WTC11 (cell line): ENCODE measurements around the gene ADD2. TPM values are rescaled to one million over a fixed set of nuclear protein-coding genes. Genes with fewer than 3 reads are reported as not detected.

Experiments
- ATAC-seq: fragments of 200-7000 bp; cut with Tn5 transposase; 2 replicates; pipeline ENCODE4 v1.10.0; 2021; ENCODE audit warnings: mild to moderate bottlenecking, moderate library complexity
- CTCF ChIA-PET: fragments of 300-600 bp; sonication (Branson Sonifier 250); formaldehyde crosslinking; loops from one replicate; lab custom pipeline; 2021; ENCODE audit warnings: antibody characterized with exemption; lab: Charles Lee
- POLR2A ChIA-PET: fragments of 350-600 bp; sonication (Branson Sonifier 250); formaldehyde crosslinking; loops from one replicate; lab custom pipeline; 2021; ENCODE audit warnings: antibody characterized with exemption; lab: Charles Lee
- DNase-seq: peaks from one replicate; pipeline ENCODE4 v3.0.0; 2021; ENCODE audit warnings: low spot score
- H3K27ac Mint-ChIP-seq: 2 replicates; pipeline ENCODE4 v1.8.0; 2021; ENCODE audit warnings: mixed read lengths
- H3K27me3 Mint-ChIP-seq: 2 replicates; pipeline ENCODE4 v1.8.0; 2021; ENCODE audit warnings: low read depth, mild to moderate bottlenecking, moderate library complexity, mixed read lengths
- H3K36me3 Mint-ChIP-seq: 2 replicates; pipeline ENCODE4 v1.8.0; 2021; ENCODE audit warnings: mixed read lengths
- H3K4me1 Mint-ChIP-seq: 2 replicates; pipeline ENCODE4 v1.8.0; 2022; ENCODE audit warnings: mixed read lengths
- H3K4me3 Mint-ChIP-seq: 2 replicates; pipeline ENCODE4 v1.8.0; 2021; ENCODE audit warnings: mild to moderate bottlenecking, moderate library complexity, mixed read lengths
- H3K9me3 Mint-ChIP-seq: 2 replicates; pipeline ENCODE4 v1.8.0; 2021; ENCODE audit warnings: mixed read lengths
- ATF1 ChIP-seq: sonication (generic); formaldehyde crosslinking; IDR thresholded peaks from 2 replicates; pipeline ENCODE4 v1.8.1; 2023; ENCODE audit warnings: mild to moderate bottlenecking, moderate library complexity, missing genetic modification reagents
- CREB1 ChIP-seq: sonication (generic); formaldehyde crosslinking; IDR thresholded peaks from 2 replicates; pipeline ENCODE4 v1.8.0; 2023; ENCODE audit warnings: mild to moderate bottlenecking, missing genetic modification reagents
- E2F4 ChIP-seq: sonication (generic); formaldehyde crosslinking; IDR thresholded peaks from 2 replicates; pipeline ENCODE4 v1.8.1; 2022; ENCODE audit warnings: low read depth, mild to moderate bottlenecking, moderate library complexity, missing genetic modification reagents, borderline replicate concordance
- ERG ChIP-seq: fragments of 250-450 bp; sonication (Bioruptor Pico); IDR thresholded peaks from 2 replicates; pipeline ENCODE4 v1.8.0; 2021; ENCODE audit warnings: mild to moderate bottlenecking
- GTF2I ChIP-seq: fragments of 250-450 bp; sonication (Bioruptor Pico); conservative IDR thresholded peaks from 2 replicates; pipeline ENCODE4 v1.4.0; 2021; ENCODE audit warnings: mild to moderate bottlenecking
- IRF1 ChIP-seq: sonication (generic); formaldehyde crosslinking; IDR thresholded peaks from 2 replicates; pipeline ENCODE4 v1.8.0; 2023; ENCODE audit warnings: missing genetic modification reagents
- MYBL2 ChIP-seq: sonication (generic); formaldehyde crosslinking; IDR thresholded peaks from 2 replicates; pipeline ENCODE4 v1.8.1; 2023; ENCODE audit warnings: mild to moderate bottlenecking, moderate library complexity, missing genetic modification reagents
- RORB ChIP-seq: fragments of 250-450 bp; sonication (Bioruptor Pico); IDR thresholded peaks from 2 replicates; pipeline ENCODE4 v1.9.0; 2021; ENCODE audit warnings: mild to moderate bottlenecking
- TEAD1 ChIP-seq: sonication (generic); formaldehyde crosslinking; IDR thresholded peaks from 2 replicates; pipeline ENCODE4 v1.8.0; 2022; ENCODE audit warnings: mild to moderate bottlenecking, missing genetic modification reagents
- ZBTB21 ChIP-seq: sonication (generic); formaldehyde crosslinking; IDR thresholded peaks from 2 replicates; pipeline ENCODE4 v1.8.1; 2023; ENCODE audit warnings: mild to moderate bottlenecking, missing genetic modification reagents, borderline replicate concordance
- ZNF232 ChIP-seq: sonication (generic); formaldehyde crosslinking; IDR thresholded peaks from 2 replicates; pipeline ENCODE4 v1.8.0; 2022; ENCODE audit warnings: mild to moderate bottlenecking, missing genetic modification reagents
- ZNF396 ChIP-seq: fragments of 250-450 bp; sonication (Bioruptor Pico); IDR thresholded peaks from 2 replicates; pipeline ENCODE4 v1.8.0; 2021; ENCODE audit warnings: mild to moderate bottlenecking, moderate library complexity, borderline replicate concordance
- ZNF425 ChIP-seq: fragments of 250-450 bp; sonication (Bioruptor Pico); conservative IDR thresholded peaks from 2 replicates; pipeline ENCODE4 v1.9.0; 2021; ENCODE audit warnings: mild to moderate bottlenecking
- total RNA-seq: library from RNA; stranded (reverse); gene quantifications from 3 replicates; pipeline ENCODE4 v1.2.3, GENCODE V29; 2021
- TF ChIP-seq, protein P1 (sequence below): sonication (generic); formaldehyde crosslinking; IDR thresholded peaks from 2 replicates; pipeline ENCODE4 v1.8.0; 2022; ENCODE audit warnings: mild to moderate bottlenecking, missing genetic modification reagents
- TF ChIP-seq, protein P2 (sequence below): sonication (generic); formaldehyde crosslinking; IDR thresholded peaks from 2 replicates; pipeline ENCODE4 v1.8.1; 2023; ENCODE audit warnings: mild to moderate bottlenecking, missing genetic modification reagents

The ADD2 gene
- total RNA-seq, 1 experiment from 2014 or later: 196 TPM

DNA sequence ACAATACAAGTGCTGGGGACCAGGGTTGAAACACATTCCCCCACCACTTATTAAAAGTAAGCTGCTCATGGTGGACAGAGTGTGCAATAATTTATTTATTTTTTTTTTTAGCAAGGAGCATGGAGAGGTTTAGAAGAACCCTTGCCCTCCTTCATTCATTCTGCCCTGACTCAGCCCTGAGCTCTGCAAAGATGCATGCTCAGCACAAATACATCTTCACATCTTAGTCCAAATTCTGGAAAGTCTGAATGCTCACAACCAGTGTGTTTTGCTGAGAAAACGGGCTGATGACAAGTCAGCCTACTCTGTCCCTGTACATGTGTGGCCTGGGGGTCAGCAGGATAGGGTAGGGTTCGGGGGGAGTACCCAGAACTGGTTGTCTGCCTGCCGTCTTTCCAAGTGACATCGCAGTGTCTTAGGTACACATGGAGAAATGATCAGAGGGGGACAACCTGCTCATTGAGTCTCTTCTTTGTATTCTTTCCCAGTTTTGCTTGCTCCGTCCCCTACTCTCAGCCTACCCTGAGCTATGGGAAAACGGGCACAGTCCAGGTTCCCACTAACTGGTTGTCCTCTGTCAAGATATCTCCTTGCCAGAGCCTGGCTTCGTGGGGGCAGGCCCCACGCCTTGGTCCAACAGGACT lies 76.4 kb downstream of the ADD2 start (continued):
- TF ChIP-seq, protein P1, sequence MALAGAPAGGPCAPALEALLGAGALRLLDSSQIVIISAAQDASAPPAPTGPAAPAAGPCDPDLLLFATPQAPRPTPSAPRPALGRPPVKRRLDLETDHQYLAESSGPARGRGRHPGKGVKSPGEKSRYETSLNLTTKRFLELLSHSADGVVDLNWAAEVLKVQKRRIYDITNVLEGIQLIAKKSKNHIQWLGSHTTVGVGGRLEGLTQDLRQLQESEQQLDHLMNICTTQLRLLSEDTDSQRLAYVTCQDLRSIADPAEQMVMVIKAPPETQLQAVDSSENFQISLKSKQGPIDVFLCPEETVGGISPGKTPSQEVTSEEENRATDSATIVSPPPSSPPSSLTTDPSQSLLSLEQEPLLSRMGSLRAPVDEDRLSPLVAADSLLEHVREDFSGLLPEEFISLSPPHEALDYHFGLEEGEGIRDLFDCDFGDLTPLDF: no peak
- TF ChIP-seq ZBTB21 (CRISPR knock-in tag) (no peak), RORB (CRISPR knock-in tag) (no peak), ZNF425 (no peak)

- Mint-ChIP-seq H3K27ac (no peak overlapping the region), H3K4me3 (no peak overlapping the region), H3K9me3 (no peaks in the 10 kb centered on the region), H3K36me3 (peaks cover 77% of the 10 kb centered on the region), H3K4me1 (peaks cover 13% of the 10 kb centered on the region), H3K27me3 (no peaks in the 10 kb centered on the region)
- ChIA-PET CTCF (interaction anchor here (3.0 kb wide), 1 partner anchor 78 kb away, joined by 10 read pairs; the partner anchor contains the start of gene ADD2), POLR2A (no interaction called here)
- no peak for DNase-seq
- ATAC-seq: no peak
- no peak for TF ChIP-seq ZNF396 (CRISPR knock-in tag)
- no peak for TF ChIP-seq E2F4 (CRISPR knock-in tag)
- no peak for TF ChIP-seq ZBTB21 (CRISPR knock-in tag)
Observed at GRCh38 chr2:70690846-70691245, 77.2 kb downstream of the ADD2 start.

GRCh38 chr2:70688427-70688826 lies 79.6 kb downstream of the ADD2 start:
- ATAC-seq: no peak
- POLR2A ChIA-PET: no interaction called here
- H3K27ac Mint-ChIP-seq: no peak overlapping the region
- TF ChIP-seq TEAD1 (CRISPR knock-in tag) (no peak), ATF1 (CRISPR knock-in tag) (no peak)
- H3K36me3 Mint-ChIP-seq: peaks cover 77% of the 10 kb centered on the region
- DNase-seq: no peak
- no peak overlapping the region for H3K4me3 Mint-ChIP-seq
- peaks cover 13% of the 10 kb centered on the region for H3K4me1 Mint-ChIP-seq
- CTCF ChIA-PET: interaction anchor here (3.0 to 5.4 kb wide), 2 partner anchors 80 to 96 kb away, joined by 10 to 43 read pairs; partner anchors contain the start of gene ADD2
- H3K9me3 Mint-ChIP-seq: no peaks in the 10 kb centered on the region
- H3K27me3 Mint-ChIP-seq: no peaks in the 10 kb centered on the region

GRCh38 chr2:70687461-70687795 lies 80.6 kb downstream of the ADD2 start:
- Mint-ChIP-seq H3K27me3 (no peaks in the 10 kb centered on the region), H3K27ac (peak overlapping the region; percentile 13; the same call in 1 of the 2 replicates), H3K4me3 (no peak overlapping the region), H3K4me1 (peaks cover 13% of the 10 kb centered on the region), H3K9me3 (no peaks in the 10 kb centered on the region), H3K36me3 (peaks cover 78% of the 10 kb centered on the region)
- no peak for DNase-seq
- no peak for ATAC-seq
- ChIA-PET CTCF (interaction anchor here (0.5 to 5.4 kb wide), 27 partner anchors 9 to 386 kb away, joined by 3 to 50 read pairs (median 5); partner anchors contain the start of genes ADD2 and FAM136A), POLR2A (interaction anchor here (0.9 kb wide), 1 partner anchor 61 kb away, joined by 3 read pairs; no protein-coding TSS in a partner anchor)
- no peak for TF ChIP-seq MYBL2 (CRISPR knock-in tag)
- no peak for TF ChIP-seq IRF1 (CRISPR knock-in tag)
- TF ChIP-seq, protein P2, sequence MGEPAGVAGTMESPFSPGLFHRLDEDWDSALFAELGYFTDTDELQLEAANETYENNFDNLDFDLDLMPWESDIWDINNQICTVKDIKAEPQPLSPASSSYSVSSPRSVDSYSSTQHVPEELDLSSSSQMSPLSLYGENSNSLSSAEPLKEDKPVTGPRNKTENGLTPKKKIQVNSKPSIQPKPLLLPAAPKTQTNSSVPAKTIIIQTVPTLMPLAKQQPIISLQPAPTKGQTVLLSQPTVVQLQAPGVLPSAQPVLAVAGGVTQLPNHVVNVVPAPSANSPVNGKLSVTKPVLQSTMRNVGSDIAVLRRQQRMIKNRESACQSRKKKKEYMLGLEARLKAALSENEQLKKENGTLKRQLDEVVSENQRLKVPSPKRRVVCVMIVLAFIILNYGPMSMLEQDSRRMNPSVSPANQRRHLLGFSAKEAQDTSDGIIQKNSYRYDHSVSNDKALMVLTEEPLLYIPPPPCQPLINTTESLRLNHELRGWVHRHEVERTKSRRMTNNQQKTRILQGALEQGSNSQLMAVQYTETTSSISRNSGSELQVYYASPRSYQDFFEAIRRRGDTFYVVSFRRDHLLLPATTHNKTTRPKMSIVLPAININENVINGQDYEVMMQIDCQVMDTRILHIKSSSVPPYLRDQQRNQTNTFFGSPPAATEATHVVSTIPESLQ (CRISPR knock-in tag): no peak
- no peak for TF ChIP-seq ERG
- no peak for TF ChIP-seq CREB1 (CRISPR knock-in tag)
- TF ChIP-seq GTF2I: no peak
- TF ChIP-seq ZNF232 (CRISPR knock-in tag): no peak
